Fibroblast of skin of scalp (primary cell): ENCODE results near the gene SPG11.
"Not testable (repeated sequence)": the region's sequence is repeated elsewhere in the genome, so short reads cannot be mapped to it uniquely, and the experiment has no call there.

ENCODE experiments used
- DNase-seq: peaks from one replicate; pipeline ENCODE4 v3.0.0-alpha.2; 2013

Gene SPG11

DNA sequence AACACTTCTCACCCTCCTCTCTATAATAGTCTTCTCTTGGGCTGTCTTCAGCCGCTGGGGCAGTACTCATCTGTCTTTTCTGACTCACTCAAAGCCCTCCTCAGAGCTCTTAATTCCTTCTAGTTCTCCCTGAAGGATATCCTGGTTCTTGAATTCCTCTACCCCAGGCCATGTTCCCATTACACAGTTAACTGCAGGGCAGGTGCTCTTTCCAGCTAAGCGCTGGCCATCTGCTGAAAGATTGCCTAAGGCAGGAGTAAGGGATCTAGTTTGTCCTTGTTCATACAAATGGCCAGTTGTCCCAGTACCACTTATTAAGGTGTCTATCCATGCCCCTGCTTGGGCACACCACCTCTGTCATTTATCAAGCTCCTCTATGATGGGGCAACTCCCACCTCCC lies 10.2 kb upstream of the SPG11 start:
- no peak for DNase-seq

DNA sequence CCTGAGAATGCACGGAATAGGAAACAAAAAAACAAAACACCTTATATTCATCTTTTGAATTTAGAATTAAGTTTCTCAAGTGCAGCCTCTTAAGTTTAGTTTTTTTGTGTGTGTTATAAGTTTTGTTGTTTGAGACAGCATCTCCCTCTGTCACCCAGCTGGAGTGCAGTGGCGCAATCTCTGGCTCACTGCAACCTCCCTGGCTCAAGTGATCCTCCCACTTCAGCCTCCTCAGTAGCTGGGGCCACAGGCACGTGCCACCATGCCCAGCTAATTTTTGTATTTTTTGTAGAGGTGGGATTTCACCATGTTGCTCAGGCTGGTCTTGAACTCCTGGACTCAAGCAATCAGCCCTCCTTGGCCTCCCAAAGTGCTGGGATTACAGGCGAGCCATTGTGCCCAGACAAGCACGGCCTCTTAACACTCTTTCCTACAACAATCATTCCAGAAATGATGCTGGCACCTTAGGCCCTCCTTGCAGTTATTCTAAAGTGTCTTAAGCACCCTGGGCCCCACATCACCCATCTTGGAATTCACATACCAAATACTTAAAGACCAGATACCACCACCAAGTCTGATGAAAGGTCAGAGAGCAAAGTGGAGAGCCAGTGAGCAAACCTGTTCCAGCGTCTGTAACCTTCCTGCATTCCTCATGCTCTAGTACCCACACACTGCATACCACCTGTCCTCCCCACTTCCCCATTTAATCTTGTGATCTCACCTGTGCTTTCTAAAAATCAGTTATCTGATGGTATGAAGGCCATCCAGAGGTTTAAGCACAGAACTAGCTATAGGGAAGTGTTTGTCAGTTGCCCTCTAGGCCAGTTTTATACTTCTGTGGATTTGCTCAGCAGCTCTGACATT lies 6.9 kb upstream of the SPG11 start:
- no peak for DNase-seq

DNA sequence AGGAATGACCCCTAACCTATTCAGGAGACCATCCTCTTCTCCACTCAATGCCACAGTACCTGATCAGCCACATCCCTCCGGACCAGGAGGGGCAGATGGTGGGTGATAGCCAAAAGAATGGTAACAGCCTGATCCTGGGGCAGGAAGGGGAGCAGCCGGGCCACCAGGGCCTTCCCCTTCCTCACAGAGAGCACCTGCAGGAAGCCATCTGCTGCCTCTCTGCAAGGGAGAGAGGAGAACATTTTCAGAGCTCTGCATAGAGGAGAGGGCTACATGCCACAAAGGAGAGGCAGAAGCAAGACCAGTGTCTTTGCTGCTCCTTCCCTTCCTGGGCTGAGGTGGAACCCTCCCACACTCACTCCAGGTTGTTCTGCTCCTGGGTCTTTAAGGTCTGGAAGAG lies 5.5 kb upstream of the SPG11 start:
- DNase-seq: no peak

DNA sequence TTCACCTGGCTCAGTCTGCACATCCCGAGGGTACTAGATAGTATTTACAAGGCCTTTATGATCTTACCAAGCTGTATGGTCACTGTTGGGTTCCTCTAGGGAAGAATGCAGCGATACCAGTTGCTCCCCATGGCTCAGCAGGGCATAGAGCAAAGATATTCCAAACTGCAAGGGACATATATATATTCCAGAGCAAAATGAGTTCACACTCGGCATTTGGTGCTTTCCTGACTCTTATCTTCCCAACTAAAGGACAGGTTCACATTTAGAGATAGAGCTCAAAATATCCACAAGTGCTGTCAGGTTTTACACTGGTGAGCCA lies 3.5 kb upstream of the SPG11 start:
- DNase-seq: no peak

DNA sequence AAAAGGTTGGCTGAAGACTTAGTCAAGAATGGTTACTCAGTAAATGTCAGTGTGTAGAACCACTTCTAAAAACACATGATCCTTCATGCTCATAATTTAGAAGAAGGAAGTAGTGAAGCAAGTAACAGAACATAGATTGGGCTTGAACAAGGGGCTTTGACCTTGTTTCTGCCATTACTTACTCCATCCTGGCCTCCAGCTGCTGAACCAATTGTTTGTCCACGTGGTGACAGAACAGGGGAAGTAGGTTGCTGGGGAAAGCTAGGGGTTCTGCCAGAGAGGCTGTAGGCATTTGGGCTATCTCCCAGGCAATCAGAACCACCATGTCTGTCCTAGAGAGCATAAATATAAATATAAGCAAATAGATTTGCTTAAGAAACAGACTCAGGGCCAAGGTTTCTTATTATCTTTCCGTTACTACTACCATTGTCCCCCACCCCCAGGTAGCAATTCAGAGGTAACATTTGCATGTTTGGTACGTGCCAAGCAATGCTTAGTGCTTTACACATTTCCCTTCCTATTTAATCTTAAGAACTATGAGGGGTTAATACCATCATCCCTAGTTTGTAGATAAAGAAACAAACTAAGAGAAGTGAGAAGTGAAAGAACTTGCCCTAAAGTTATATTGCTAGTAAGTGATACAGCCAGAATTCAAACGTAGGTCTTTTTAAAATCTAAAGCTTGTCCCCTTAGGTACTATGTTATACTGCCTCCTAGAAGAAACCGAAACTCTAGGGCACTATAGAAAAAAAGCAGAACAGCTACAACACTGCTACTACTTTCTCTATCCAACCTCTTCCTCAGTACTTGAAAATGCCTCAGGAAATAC lies 3.0 kb upstream of the SPG11 start:
- no peak for DNase-seq

DNA sequence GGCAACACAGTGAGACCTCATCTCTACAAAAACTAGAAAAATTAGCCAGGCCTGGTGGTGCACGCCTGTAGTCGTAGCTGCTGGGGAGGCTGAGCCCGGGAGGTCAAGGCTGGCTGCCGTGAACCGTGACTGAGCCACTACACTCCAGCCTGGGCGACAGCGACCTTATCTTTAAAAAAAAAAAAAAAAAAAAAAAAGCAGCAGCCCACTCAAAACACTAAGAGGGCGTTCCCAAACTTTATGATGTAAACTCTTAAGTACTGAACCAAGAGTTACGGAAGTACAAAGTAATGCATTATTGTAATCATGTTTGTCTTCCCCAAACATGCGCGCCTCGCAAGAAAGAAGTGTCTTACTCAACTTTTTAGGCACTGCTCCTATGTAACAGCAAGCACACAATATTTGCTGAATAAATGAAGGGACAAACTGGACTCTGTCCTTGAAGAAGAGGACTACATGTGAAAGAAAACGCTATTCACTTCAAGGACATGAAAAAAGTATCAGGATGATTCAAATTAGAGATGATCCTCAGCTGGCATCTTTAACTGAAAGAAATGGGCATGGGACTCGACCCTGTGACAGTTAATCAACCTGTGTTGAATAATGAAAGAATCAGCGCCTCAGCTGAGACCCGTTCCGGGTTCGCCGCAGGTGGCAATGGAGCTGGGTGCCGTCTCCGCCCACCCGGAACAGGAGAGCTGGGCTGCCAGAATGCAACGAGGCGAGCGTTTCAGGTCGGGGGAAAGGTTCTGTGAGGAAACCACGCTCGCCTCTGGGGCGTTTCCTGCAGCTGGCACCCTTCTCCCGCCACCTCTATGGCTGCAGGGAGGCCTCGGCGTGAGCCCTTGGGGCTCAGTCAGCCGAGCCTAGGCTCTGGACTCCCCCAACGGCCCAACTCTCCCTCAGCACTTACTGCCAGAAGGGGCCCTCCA lies 718 bp downstream of the SPG11 start:
- peak; percentile 29 for DNase-seq

DNA sequence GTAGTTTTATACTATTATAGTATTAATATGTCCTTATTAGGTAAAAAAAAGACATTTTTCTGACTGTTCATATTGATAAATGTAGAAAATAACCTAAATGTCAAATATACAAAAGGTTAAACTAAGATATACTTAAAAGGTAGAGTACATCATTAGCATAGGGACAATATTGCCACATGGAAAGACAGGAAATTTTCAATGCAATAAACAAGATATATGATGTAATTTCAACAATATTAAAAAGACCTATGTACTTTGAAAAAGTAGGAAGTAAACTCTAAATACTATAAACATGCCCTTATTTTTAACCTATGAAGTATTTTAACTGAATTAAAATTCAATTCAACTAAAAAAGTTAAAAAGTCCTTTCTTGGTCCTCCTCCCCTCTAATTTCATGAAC lies 1.9 kb downstream of the SPG11 start:
- no peak for DNase-seq

DNA sequence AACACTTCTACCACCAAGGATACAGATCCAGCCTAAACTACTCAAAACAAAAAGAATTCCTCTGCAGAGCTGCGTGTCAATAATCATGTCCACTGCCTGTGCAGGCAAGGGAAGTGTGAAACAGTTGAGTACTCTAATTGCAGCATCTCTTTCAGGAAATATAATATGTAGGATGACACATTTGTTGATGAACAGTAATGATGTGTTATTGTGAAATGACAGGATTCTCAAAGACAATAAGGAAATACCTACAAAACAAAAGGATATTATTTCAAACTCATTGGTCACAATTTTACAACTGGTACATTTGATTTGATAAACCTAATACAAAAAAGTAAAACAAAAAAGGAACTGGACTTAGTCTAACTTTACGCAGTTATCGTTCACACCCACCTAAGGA lies 4.4 kb downstream of the SPG11 start:
- DNase-seq: no peak

DNA sequence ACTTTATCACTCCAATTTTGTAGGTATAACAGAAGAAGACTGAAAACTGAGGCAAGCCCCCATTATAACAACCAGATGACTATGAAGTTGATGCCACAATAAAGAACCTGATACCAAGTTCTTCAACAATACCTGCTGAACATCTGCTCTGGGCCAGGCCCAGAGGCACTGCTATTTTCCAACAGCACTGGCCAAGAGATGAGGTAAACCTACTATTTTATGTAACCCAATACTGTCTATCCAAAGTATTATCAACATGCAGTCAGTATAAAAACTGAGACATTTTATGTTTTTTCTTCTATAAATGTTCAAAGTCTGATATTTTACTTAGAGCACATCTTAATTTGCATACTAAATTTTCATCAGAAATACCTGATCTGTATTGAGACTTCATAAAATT lies 6.1 kb downstream of the SPG11 start:
- no peak for DNase-seq

DNA sequence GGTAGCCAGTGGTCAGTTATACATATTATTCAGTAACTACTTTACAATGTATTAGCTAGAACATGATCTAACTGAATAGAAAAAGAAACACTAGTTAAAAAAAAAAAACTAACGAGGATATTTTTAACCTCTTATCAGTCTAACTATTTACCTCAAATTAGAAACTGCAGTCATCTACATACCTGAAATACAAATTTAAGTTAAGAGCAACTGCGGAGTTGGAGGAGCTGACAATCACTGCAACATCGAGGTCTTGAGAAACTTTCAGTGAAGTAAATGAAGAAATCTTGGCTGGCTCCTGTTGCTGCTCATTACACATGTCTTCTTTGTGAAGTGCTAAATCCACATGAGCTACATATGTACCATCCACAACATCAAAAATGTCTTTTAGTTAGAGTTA lies 6.5 kb downstream of the SPG11 start:
- no peak for DNase-seq

DNA sequence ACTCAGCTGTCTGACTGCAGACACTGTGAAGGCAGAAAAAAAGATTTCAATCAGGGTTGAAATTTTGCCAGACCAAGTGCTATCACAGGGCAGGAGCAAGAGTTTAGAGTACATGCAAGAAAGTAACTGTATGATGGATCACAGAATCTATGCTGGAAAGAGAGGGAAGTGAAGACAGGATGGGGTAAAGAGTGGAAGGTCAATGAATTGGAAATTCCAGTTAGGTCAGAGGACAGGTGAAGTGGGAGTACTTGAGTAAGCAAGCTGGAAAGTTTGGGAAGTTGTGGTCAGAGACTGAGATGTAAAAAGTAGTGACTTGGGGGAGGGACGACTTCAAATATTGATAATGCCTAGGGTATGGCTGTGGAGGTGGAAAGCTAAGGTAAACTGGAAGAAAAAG lies 7.2 kb downstream of the SPG11 start:
- no peak for DNase-seq

DNA sequence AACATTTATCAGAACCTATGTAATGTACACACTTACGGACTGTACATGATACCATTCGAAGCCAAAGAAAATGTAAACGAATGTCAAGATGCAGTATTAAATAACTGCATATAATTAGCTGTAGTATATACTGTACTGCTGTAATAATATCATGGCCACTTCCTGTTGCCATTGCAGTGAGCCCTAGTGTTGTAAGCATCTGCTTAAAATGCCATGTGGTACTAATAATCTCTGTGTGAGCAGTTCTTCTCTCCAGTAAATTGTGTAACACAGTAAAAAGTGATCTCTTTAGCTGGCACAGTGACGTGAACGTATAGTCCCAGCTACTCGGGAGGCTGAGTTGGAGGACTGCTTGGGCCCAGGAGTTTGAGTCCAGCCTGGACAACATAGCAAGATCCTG lies 8.6 kb downstream of the SPG11 start:
- peak; percentile 53 for DNase-seq

DNA sequence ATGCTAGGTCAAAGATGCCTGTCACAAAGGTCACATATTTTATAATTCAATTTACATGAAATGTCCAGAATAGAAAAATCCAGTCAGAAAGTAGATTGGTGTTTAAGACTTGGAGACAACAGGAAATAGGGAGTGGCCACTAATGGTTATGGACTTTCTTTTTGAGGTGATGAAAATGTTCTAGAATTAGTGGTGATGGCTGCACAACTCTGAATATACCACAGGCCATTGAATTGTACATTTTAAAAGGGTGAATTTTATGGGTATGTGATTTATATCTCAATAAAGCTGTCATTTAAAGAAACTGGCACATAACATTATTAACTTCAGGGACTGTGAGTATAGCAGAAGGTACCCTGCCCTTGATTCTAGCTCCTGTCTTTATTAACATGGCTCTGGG lies 15.8 kb downstream of the SPG11 start:
- no peak for DNase-seq

DNA sequence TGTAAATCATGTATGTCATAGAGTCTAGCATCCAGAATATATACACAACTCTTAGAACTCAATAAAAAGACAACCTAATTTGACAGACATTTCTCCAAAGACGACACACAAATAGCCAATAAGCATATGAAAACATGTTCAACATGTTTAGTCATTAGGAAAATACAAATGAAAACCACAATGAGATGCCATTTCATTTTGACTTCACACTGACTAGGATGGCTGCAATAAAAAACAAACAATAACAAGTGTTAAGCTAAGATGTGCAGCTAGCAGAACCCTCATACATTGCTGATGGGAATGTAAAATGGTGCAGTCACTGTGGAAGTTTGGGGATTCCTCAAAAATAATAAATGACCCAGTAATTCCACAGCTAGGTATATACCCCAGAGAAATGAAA lies 16.4 kb downstream of the SPG11 start:
- DNase-seq: no peak

DNA sequence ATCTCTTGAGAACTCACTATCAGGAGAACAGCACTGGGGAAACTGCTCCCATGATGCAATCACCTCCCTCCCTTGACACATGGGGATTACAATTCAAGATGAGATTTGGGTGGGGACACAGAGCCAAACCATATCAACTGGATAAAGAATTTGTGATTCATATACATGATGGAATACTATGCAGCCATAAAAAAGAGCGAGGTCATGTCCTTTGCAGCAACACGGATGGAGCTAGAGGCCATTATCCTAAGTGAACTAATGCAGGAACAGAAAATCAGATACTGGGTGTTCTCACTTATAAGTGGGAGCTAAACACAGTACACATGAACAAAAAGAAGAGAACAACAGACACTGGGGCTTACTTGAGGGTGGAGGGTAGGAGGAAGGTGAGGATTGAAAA lies 17.0 kb downstream of the SPG11 start:
- no peak for DNase-seq

DNA sequence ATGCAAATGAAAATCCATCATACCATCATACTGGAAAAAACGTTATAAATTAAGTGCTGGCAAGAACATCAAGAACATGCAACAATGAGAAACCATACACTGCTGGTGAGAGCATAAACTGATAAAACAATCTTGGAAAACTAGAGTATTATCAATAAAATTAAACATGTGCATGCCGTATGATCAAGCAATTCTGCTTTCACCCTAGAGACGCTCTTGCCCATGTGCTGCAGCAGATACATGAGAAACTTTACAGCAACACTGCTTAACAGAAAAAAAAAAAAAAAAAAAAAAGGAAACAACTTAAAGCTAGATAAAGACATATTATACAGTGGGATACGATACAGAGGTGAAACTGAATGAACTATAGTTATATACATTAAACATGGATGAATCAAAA lies 21.8 kb downstream of the SPG11 start:
- no peak for DNase-seq

DNA sequence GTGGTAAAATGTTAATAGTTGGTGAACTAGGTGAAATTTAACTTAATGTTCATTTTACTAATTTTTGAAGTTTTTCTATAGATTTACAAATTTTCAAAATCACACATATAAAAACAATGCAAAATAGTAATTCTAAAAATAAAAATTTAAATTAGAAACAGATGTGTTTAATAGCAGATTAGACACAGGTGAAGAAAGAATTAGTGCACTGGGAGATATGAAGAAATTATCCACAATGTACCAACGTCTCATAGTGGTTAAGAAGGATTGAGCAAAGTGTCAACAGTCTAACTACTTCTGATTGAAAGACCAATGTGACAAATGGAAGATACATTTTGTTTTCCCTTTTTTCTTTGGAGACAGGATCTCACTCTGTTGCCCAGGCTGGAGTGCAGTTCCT lies 26.5 kb downstream of the SPG11 start:
- no peak for DNase-seq

DNA sequence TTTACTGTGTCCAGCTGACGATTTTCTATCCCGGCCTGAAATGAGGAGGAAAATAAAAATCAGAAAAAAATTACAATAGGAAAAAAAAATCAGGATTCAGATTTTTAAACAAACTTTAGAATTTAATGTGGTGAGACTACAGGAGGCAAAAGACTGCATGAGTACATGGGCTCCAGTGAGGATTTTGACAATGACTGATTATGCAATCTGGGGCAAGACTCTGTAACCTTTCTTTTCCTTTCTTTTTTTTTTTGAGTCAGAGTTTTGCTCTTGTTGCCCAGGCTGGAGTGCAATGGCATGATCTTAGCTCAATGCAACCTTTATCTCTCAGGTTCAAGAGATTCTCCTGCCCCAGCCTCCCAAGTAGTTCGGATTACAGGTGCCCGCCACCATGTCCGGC lies 29.9 kb downstream of the SPG11 start:
- DNase-seq: peak; percentile 50

DNA sequence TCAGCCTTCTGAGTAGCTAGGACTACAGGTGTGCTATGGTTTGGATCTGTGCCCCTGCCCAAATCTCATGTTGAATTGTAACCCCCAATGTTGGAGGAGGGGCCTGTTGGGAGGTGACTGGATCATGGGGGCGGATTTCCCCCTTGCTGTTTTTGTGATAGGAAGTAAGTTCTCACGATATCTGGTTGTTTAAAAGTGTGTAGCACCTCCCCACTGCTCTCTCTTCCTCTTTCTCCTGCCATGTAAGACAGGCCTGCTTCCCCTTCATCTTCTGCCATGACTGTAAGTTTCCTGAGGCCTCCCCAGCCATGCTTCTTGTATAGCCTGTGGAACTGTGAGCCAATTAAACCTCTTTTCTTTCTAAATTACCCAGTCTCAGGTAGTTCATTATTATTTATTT lies 38.2 kb downstream of the SPG11 start:
- not testable (repeated sequence) for DNase-seq

DNA sequence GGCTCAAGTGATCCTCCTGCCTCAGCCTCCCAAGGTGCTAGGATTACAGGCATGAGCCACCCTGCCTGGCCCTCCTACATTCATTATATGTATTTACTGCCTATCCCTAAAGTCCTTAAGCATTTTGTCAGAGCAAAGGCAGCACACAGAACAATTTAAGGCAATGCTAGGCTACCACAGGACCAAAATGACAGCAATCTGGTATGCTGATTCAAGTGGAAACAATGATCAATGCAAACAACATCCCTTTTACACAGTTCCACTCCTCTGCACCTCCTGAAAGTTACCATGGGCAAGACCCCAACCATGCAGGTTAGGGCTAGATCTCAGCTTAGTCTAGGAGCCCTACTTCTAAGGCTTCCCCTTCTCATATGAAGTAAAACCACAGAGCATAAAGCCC lies 40.3 kb downstream of the SPG11 start:
- no peak for DNase-seq

DNA sequence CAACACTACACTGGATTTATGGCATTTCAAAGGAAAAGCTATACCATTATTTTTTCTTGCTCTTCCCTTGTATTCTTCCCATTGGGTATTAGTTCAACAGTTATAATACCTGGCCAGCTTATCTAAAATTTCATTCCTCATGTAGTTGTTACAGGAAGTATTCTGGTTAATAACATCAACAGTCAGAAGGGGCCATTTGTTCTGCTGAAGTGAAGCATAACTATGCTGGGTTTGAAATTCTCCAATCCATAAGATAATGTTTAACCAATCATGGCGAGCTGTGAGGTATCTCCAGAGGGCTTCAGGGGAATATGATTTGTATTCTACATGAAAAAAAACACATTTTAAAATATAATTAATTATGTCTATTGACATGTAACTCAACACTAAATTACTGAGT lies 43.4 kb downstream of the SPG11 start:
- no peak for DNase-seq

DNA sequence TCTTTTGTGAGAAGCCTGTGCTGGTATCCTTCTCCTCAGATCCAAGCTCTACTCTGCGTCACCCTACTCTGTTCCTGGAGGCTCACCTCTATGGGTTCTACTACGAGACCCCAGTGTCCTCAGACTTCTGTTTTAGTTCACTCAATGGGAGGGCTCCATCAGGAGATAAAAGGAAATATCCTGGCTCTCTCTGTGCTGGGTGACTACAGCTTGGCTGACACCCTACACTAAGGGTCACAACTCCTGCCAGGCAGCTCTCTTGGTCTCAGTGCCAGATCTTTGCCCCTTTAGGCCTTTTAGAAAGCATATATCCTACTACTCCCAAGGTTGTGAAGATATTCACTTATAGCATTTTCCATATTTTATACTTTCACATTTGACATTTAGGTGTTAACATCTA lies 46.5 kb downstream of the SPG11 start:
- DNase-seq: no peak

DNA sequence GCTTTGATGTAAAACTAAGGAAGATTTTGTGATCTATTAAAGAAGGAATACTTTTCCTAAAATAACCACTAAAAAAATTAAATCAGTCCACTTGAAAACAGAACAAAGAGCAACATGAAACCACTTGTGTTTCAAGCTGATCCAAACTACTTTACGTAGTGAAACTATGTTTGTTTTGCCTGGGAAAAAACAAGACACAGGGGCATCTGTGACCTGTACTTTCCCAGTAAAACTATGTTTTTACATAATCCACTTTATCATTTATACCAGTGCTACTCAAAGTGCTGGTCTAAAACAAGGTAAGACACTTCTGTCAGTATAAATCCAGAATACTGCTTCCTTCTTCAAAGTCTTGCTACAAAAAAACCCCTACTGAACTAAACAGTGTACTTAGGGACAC lies 56.7 kb downstream of the SPG11 start:
- no peak for DNase-seq
